Keratinocyte (primary cell): ENCODE measurements around the gene IGFL1.

Experiments
- CTCF ChIP-seq, 3 experiments: IDR thresholded peaks in 1 of 3; conservative IDR thresholded peaks in 1 of 3; optimal IDR thresholded peaks in 1 of 3; 2 replicates in 2 of 3; 3 replicates in 1 of 3; pipeline versions ENCODE3 to v1.5.1; 2011; ENCODE audit warnings: low read length in 3 of 3, mild to moderate bottlenecking in 3 of 3, moderate library complexity in 2 of 3, control low read depth in 1 of 3, inconsistent platforms in 1 of 3; ENCODE audit not compliant: insufficient read depth in 2 of 3; ENCODE audit errors: extremely low read depth in 1 of 3
- EZH2 ChIP-seq: IDR thresholded peaks from one replicate; pipeline ENCODE4 v1.6.1; 2012; ENCODE audit warnings: inconsistent platforms, mild to moderate bottlenecking, low read length, moderate library complexity

- TF ChIP-seq EZH2 (no peak), CTCF (optimal IDR thresholded peaks at IDR 0.05 in 1 of 3, IDR thresholded peaks at IDR 0.05 in 1 of 3, conservative IDR thresholded peaks at IDR 0.05 in 1 of 3; ENCODE audit: extremely low read depth in 1 of 3, insufficient read depth in 2 of 3, low read length in 3 of 3) (no peak)
Measured at GRCh38 chr19:46224773-46225172, 4.8 kb upstream of the IGFL1 start.
